C4-2B (cell line): ENCODE results near the gene DIAPH2.

ENCODE experiments used
- CTCF ChIP-seq: fragments of 450-650 bp; conservative IDR thresholded peaks from 2 replicates; pipeline ENCODE4 v1.5.1; 2017; ENCODE audit warnings: mild to moderate bottlenecking
- ZFX ChIP-seq: fragments of 450-650 bp; IDR thresholded peaks from 2 replicates; pipeline ENCODE4 v1.6.1; 2017

- no peak for TF ChIP-seq CTCF
- no peak for TF ChIP-seq ZFX
Observed at GRCh38 chrX:96721354-96721753, 36.7 kb downstream of the DIAPH2 start.
